Liver (tissue), 3 donors: ENCODE measurements around the gene PAK4.

Source experiments
- ATF3 ChIP-seq: IDR thresholded peaks from 2 replicates; pipeline ENCODE4 v1.6.1; 2016; ENCODE audit warnings: antibody characterized with exemption
- CTCF ChIP-seq: fragments of 150-350 bp; IDR thresholded peaks from 2 replicates; pipeline ENCODE4 v1.5.1; 2017; ENCODE audit warnings: improper control_type of control experiment, low read depth, low read length; ENCODE audit not compliant: missing input control
- EGR1 ChIP-seq, 2 donors: IDR thresholded peaks; 2 replicates each; pipeline ENCODE4 v1.6.1; 2016 to 2018; ENCODE audit warnings: antibody characterized with exemption in 2 of 2, low read depth in 2 of 2
- GABPA ChIP-seq, 2 donors: IDR thresholded peaks in 1 of 2; conservative IDR thresholded peaks in 1 of 2; 2 replicates each; pipeline ENCODE4 v1.6.1; 2016; ENCODE audit warnings: antibody characterized with exemption in 2 of 2, mild to moderate bottlenecking in 1 of 2, moderate library complexity in 1 of 2
- HNF4A ChIP-seq, 2 donors: conservative IDR thresholded peaks; 2 replicates each; pipeline ENCODE4 v1.6.1; 2016; ENCODE audit warnings: antibody characterized with exemption in 2 of 2, mild to moderate bottlenecking in 2 of 2
- NR2F2 ChIP-seq: IDR thresholded peaks from 2 replicates; pipeline ENCODE4 v1.6.1; 2016; ENCODE audit warnings: antibody characterized with exemption
- RAD21 ChIP-seq, 2 donors: IDR thresholded peaks; 2 replicates each; pipeline ENCODE4 v1.6.1; 2016; ENCODE audit warnings: antibody characterized with exemption in 2 of 2, mild to moderate bottlenecking in 2 of 2
- REST ChIP-seq: IDR thresholded peaks from 2 replicates; pipeline ENCODE4 v1.6.1; 2016; ENCODE audit warnings: antibody characterized with exemption, mild to moderate bottlenecking
- ZBTB33 ChIP-seq: IDR thresholded peaks from 2 replicates; pipeline ENCODE4 v1.6.1; 2016; ENCODE audit warnings: antibody characterized with exemption
- donor health status: healthy.
- donor health status: healthy.

- no peak for TF ChIP-seq REST
- no peak for TF ChIP-seq GABPA (IDR thresholded peaks at IDR 0.05 in 1 of 2, conservative IDR thresholded peaks at IDR 0.05 in 1 of 2)
- no peak for TF ChIP-seq ZBTB33
- no peak for TF ChIP-seq CTCF
- TF ChIP-seq ATF3: no peak
- TF ChIP-seq RAD21 (IDR thresholded peaks at IDR 0.05): no peak
- no peak for TF ChIP-seq HNF4A (conservative IDR thresholded peaks at IDR 0.05)
- TF ChIP-seq EGR1 (IDR thresholded peaks at IDR 0.05; ENCODE audit: low read depth in 2 of 2): no peak
- TF ChIP-seq NR2F2: no peak
Observed at GRCh38 chr19:39139305-39139874, 13.8 kb downstream of the PAK4 start.
